GM12878 (cell line): ENCODE measurements around the gene ACVR2A. TPM values are rescaled to one million over a fixed set of nuclear protein-coding genes. Genes with fewer than 3 reads are reported as not detected.

ENCODE experiments used
- ASH2L ChIP-seq: fragments of 300-600, 200-600 bp; sonication (generic); IDR thresholded peaks from 2 replicates; pipeline ENCODE4 v1.6.1; 2017; ENCODE audit warnings: low read depth, mild to moderate bottlenecking, borderline replicate concordance
- BCL11A ChIP-seq: IDR thresholded peaks from 2 replicates; pipeline ENCODE4 v1.6.1; 2011; ENCODE audit warnings: low read depth, low read length
- E4F1 ChIP-seq: fragments of 450-650 bp; IDR thresholded peaks from 2 replicates; pipeline ENCODE4 v1.6.1; 2018; ENCODE audit warnings: borderline replicate concordance, mild to moderate bottlenecking; ENCODE audit not compliant: partially characterized antibody
- EP300 ChIP-seq, 2 experiments: fragments of 150-350 bp in 1 of 2; IDR thresholded peaks; 2 replicates each; pipeline ENCODE4 v1.6.1; 2011 to 2012; ENCODE audit warnings: low read depth in 2 of 2, low read length in 2 of 2, borderline replicate concordance in 1 of 2, improper control_type of control experiment in 1 of 2, inconsistent platforms in 1 of 2; ENCODE audit not compliant: control insufficient read depth in 1 of 2
- FOS ChIP-seq: IDR thresholded peaks from 3 replicates; pipeline ENCODE4 v1.6.1; 2011; ENCODE audit warnings: borderline replicate concordance; ENCODE audit not compliant: insufficient read length; ENCODE audit errors: extremely low read depth
- MXI1 ChIP-seq: fragments of 150-350 bp; IDR thresholded peaks from 2 replicates; pipeline ENCODE4 v1.6.1; 2011; ENCODE audit warnings: low read depth, mild to moderate bottlenecking, inconsistent platforms, low read length, improper control_type of control experiment
- MYB ChIP-seq: fragments of 150-350 bp; IDR thresholded peaks from 2 replicates; pipeline ENCODE4 v1.6.1; 2014; ENCODE audit warnings: mild to moderate bottlenecking, low read depth, low read length, borderline replicate concordance
- NFYB ChIP-seq: IDR thresholded peaks from 2 replicates; pipeline ENCODE4 v1.6.1; 2011; ENCODE audit warnings: low read depth, mild to moderate bottlenecking, low read length, improper control_type of control experiment, moderate library complexity; ENCODE audit not compliant: insufficient read depth
- RUNX3 ChIP-seq: IDR thresholded peaks from 2 replicates; pipeline ENCODE4 v1.6.1; 2012; ENCODE audit warnings: low read length, inconsistent platforms
- SMAD1 ChIP-seq: fragments of 450-650 bp; IDR thresholded peaks from 2 replicates; pipeline ENCODE4 v1.6.1; 2018; ENCODE audit warnings: mild to moderate bottlenecking, low read depth; ENCODE audit not compliant: partially characterized antibody
- SMC3 ChIP-seq: IDR thresholded peaks from 2 replicates; pipeline ENCODE4 v1.6.1; 2011; ENCODE audit warnings: low read length, improper control_type of control experiment, borderline replicate concordance
- STAT1 ChIP-seq: fragments of 450-650 bp; conservative IDR thresholded peaks from 2 replicates; pipeline ENCODE4 v1.6.1; 2014; ENCODE audit warnings: antibody characterized with exemption, mild to moderate bottlenecking
- ZBTB33 ChIP-seq: fragments of 450-650 bp; IDR thresholded peaks from 2 replicates; pipeline ENCODE4 v1.6.1; 2017; ENCODE audit warnings: mild to moderate bottlenecking
- ZNF217 ChIP-seq: fragments of 450-650 bp; IDR thresholded peaks from 2 replicates; pipeline ENCODE4 v1.6.1; 2017; ENCODE audit warnings: antibody characterized with exemption, mild to moderate bottlenecking
- polyA plus RNA-seq, 11 experiments: library from polyadenylated mRNA; depleted of rRNA in 4 of 11; unstranded in 6 of 11; stranded (reverse) in 5 of 11; fragments of >200 nt; fragmentation: Nextera tagmentation in 4 of 11; fragmentation: Illumina TruSeq in 1 of 11; extraction: Ambion mirVana in 4 of 11; extraction: Trizol in 1 of 11; gene quantifications; 1 replicate in 1 of 11; 2 replicates in 10 of 11; pipeline versions ENCODE4 v1.2.1 to v1.2.3, GENCODE V29; 2011 to 2016; ENCODE audit warnings: inconsistent platforms in 2 of 11, missing spikeins in 2 of 11, low read depth in 1 of 11
- total RNA-seq, 4 experiments: library from RNA; depleted of rRNA in 3 of 4; stranded (reverse); fragments of >200 nt in 3 of 4; fragmentation: Illumina TruSeq in 1 of 4; extraction: Trizol in 1 of 4; gene quantifications; 2 replicates each; pipeline versions ENCODE4 v1.2.1 to v1.2.3, GENCODE V29; 2013 to 2021
- TF ChIP-seq, protein P1 (sequence below): IDR thresholded peaks from 2 replicates; pipeline ENCODE4 v1.6.1; 2012; ENCODE audit warnings: low read depth, low read length, improper control_type of control experiment
- TF ChIP-seq, protein P2 (sequence below): fragments of 450-650 bp; IDR thresholded peaks from 2 replicates; pipeline ENCODE4 v1.6.1; 2017; ENCODE audit warnings: low read depth, mild to moderate bottlenecking, moderate library complexity
- TF ChIP-seq, protein P3 (sequence below): fragments of 150-350 bp; IDR thresholded peaks from 2 replicates; pipeline ENCODE4 v1.6.1; 2016; ENCODE audit warnings: low read depth, low read length

ACVR2A gene
- total and polyA plus RNA-seq, 10 of the 15 experiments (the other 5 are each of a cell fraction or from before 2014, with no cell fraction given): 0.42 to 3.0 (median 1.7) TPM

- TF ChIP-seq ZNF217: peak; percentile 37; the same call in 1 of the 2 replicates
- TF ChIP-seq BCL11A: no peak
- TF ChIP-seq ZBTB33: no peak
- no peak for TF ChIP-seq EP300 (IDR thresholded peaks at IDR 0.05; ENCODE audit: borderline replicate concordance in 1 of 2, control insufficient read depth in 1 of 2, low read depth in 2 of 2, low read length in 2 of 2)
- TF ChIP-seq ASH2L: no peak
- TF ChIP-seq, protein P1, sequence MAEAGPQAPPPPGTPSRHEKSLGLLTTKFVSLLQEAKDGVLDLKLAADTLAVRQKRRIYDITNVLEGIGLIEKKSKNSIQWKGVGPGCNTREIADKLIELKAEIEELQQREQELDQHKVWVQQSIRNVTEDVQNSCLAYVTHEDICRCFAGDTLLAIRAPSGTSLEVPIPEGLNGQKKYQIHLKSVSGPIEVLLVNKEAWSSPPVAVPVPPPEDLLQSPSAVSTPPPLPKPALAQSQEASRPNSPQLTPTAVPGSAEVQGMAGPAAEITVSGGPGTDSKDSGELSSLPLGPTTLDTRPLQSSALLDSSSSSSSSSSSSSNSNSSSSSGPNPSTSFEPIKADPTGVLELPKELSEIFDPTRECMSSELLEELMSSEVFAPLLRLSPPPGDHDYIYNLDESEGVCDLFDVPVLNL: no peak
- TF ChIP-seq E4F1: no peak
- TF ChIP-seq FOS: no peak
- no peak for TF ChIP-seq MXI1
- no peak for TF ChIP-seq SMAD1
- TF ChIP-seq, protein P2, sequence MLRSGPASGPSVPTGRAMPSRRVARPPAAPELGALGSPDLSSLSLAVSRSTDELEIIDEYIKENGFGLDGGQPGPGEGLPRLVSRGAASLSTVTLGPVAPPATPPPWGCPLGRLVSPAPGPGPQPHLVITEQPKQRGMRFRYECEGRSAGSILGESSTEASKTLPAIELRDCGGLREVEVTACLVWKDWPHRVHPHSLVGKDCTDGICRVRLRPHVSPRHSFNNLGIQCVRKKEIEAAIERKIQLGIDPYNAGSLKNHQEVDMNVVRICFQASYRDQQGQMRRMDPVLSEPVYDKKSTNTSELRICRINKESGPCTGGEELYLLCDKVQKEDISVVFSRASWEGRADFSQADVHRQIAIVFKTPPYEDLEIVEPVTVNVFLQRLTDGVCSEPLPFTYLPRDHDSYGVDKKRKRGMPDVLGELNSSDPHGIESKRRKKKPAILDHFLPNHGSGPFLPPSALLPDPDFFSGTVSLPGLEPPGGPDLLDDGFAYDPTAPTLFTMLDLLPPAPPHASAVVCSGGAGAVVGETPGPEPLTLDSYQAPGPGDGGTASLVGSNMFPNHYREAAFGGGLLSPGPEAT: no peak
- TF ChIP-seq, protein P3, sequence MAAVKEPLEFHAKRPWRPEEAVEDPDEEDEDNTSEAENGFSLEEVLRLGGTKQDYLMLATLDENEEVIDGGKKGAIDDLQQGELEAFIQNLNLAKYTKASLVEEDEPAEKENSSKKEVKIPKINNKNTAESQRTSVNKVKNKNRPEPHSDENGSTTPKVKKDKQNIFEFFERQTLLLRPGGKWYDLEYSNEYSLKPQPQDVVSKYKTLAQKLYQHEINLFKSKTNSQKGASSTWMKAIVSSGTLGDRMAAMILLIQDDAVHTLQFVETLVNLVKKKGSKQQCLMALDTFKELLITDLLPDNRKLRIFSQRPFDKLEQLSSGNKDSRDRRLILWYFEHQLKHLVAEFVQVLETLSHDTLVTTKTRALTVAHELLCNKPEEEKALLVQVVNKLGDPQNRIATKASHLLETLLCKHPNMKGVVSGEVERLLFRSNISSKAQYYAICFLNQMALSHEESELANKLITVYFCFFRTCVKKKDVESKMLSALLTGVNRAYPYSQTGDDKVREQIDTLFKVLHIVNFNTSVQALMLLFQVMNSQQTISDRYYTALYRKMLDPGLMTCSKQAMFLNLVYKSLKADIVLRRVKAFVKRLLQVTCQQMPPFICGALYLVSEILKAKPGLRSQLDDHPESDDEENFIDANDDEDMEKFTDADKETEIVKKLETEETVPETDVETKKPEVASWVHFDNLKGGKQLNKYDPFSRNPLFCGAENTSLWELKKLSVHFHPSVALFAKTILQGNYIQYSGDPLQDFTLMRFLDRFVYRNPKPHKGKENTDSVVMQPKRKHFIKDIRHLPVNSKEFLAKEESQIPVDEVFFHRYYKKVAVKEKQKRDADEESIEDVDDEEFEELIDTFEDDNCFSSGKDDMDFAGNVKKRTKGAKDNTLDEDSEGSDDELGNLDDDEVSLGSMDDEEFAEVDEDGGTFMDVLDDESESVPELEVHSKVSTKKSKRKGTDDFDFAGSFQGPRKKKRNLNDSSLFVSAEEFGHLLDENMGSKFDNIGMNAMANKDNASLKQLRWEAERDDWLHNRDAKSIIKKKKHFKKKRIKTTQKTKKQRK: no peak
- no peak for TF ChIP-seq SMC3
- no peak for TF ChIP-seq STAT1
- no peak for TF ChIP-seq MYB
- TF ChIP-seq RUNX3: peak; percentile 97
- peak; percentile 53 for TF ChIP-seq NFYB
Observed at GRCh38 chr2:147845411-147845971, 662 bp downstream of the ACVR2A start (continued).
